HG03460 (cell line): ENCODE measurements around the gene CX3CL1.
"Not testable (repeated sequence)": the region's sequence is repeated elsewhere in the genome, so short reads cannot be mapped to it uniquely, and the experiment has no call there.

Source experiments
- ATAC-seq: cut with Tn5 transposase; IDR thresholded peaks from one replicate; pipeline ENCODE4 v1.9.1; 2021; ENCODE audit not compliant: unreplicated experiment

Gene CX3CL1

DNA sequence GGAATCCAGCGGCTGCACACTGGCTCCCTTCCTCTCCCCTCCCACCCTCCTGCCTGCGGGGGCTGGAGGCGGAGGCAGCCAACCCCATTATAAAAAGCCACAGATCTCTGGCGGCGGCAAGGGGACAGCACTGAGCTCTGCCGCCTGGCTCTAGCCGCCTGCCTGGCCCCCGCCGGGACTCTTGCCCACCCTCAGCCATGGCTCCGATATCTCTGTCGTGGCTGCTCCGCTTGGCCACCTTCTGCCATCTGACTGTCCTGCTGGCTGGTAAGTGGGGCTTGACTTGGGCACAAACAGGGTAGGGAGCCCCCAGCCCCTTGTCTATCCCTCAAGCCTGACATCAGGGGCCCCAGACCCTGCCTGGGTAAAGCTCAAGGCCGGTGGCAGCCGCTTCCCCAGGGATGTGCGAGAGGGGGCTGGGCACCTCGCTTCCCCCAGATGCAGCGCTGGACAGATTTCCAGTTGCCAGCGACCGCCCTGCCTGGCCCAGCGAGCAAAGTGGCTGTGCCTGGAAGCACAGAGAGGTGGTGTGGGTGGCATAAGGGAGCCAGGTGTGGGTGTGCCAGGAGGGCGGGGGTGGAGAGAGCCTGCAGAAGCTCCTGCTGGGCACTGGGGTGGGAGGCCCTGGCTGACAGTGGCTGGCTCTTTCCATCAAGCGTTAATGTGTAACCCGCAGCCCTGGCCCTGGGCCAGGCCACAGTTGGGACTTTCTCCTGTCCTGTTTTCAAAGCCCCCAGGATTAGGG, at the start of gene CX3CL1:
TSS of gene CX3CL1 (plus strand) at position 119 of the 745 bp plus-strand sequence. CDS start at position 198, 79 bp downstream.
- no peak for ATAC-seq

DNA sequence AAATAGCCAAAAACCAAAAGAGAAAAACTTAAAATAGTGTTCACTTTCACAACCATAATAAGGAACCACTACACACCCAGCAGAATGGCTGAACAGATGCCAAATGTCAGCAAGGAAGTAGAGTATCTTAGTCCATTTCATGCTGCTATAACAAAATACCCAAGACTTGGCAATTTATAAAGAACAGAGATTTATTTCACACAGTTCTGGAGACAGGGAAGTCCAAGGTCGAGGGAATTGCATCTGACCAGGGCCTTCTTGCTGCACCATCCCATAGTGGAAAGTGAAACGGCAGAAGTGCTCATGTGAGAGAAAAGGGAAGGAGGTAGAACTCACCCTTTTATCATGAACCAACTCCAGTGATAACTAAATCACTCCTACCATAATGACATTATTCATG, 47.5 kb upstream of the CX3CL1 start:
- ATAC-seq: no peak

DNA sequence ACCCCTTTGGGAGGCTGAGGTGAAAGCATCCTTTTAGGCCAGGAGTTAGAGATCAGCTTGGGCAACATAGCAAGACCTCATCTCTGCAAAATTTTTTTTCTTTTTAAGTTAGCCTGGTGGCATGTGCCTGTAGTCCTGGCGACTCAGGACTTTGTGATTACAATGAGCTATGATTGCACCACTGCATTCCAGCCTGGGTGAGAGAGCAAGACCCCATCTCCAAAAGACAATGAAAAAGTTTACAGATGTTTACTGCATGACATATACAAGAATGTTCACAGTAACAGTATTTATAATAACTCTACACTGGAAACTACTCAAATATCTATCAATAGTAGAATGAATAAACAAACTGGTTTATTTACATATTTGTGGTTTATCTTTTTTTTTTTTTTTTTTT, 46.8 kb upstream of the CX3CL1 start:
- no peak for ATAC-seq

DNA sequence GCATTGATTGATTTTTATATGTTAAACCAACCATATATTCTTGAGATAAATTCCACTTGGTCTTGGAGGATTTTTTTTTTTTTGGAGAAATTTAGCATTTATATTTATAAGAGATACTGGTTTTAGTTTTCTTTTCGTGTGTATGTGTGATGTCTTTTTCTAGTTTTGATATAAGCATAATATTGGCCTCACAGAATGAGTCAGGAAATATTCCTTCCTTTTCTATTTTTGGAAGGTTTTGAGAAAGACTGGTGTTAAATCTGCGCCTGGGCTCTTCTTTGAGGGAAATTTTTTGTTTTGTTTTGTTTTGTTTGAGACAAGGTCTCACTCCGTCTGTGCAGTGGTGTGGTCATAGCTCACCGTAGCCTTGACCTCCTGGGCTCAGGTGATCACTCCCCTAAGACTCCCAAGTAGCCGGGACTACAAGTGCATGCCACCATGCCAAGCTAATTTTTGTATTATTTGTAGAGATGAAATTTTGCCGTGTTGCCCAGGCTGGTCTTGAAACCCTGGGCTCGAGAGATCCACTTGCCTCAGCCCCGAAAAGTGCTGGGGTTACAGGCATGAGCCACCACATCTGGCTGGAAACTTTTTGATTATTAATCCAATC, 42.5 kb upstream of the CX3CL1 start:
- no peak for ATAC-seq

DNA sequence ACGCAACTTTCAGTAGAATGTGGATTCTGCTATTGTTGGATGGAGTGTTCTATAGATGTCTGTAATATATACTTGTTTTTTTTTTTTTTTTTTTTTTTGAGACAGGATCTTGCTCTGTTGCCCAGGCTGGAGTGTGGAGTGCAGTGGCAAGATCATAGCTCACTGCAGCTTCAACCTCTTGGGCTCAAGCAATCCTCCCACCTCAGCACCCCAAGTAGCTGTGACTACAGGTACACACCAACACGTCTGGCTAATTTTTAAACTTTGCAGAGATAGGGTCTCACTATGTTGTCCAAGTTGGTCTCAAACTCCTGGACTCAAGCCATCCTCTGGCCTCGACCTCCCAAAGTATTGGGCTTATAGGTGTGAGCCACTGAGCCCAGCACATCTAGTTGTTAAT, 40.9 kb upstream of the CX3CL1 start:
- ATAC-seq: no peak

DNA sequence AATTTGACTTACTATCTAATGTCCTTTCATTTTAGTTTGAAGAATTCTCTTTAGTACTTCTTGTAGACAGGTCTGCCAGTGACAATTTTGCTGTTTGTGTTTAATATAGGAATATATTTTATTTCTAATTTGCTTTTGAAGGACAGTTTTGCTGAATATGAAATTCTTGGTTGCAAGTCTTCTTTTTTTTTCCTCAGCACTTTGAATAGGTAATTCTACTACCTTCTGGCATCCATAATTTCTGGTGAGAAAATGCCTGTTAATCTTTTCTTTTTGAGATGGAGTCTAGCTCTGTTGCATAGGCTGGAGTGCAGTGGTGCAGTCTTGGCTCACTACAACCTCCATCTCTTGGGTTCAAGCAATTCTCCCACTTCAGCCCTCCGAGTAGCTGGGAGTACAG, 38.9 kb upstream of the CX3CL1 start:
- ATAC-seq: no peak

DNA sequence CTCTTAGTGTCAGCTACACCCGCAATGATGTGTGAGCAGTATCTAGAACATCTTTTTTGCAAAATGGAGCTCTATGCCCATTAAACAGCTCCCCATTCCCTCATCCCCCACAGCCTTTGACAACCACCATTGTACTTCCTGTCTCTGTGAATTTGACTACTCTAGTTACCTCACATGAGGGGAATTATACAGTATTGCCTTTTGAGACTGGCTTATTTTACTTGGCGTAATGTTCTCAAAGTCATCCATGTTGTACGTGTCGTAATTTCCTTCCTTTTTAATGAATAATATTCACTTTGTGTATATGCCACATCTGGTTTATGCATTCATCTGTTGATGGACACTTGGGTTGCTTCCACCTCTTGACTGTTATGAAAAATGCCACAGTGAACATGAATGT, 36.9 kb upstream of the CX3CL1 start:
- ATAC-seq: no peak

DNA sequence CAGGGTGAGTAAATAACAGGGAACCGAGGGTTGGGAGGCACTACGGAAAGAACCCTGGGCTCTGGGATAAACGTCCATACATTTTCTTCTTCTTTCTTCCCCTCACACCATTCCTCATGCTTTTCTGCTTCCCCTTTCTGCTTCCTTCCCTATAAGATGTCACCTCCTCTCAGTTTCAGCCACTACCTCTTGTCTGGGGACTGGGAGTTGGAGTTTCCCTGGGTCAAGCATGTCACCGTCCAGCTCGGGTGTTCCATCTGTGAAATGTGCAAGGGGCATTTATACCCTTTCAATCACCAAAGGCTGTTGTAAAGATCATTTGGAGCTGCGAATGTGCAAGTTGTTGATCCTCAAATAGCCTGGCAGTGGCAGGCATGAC, 31.2 kb upstream of the CX3CL1 start:
- ATAC-seq: no peak

DNA sequence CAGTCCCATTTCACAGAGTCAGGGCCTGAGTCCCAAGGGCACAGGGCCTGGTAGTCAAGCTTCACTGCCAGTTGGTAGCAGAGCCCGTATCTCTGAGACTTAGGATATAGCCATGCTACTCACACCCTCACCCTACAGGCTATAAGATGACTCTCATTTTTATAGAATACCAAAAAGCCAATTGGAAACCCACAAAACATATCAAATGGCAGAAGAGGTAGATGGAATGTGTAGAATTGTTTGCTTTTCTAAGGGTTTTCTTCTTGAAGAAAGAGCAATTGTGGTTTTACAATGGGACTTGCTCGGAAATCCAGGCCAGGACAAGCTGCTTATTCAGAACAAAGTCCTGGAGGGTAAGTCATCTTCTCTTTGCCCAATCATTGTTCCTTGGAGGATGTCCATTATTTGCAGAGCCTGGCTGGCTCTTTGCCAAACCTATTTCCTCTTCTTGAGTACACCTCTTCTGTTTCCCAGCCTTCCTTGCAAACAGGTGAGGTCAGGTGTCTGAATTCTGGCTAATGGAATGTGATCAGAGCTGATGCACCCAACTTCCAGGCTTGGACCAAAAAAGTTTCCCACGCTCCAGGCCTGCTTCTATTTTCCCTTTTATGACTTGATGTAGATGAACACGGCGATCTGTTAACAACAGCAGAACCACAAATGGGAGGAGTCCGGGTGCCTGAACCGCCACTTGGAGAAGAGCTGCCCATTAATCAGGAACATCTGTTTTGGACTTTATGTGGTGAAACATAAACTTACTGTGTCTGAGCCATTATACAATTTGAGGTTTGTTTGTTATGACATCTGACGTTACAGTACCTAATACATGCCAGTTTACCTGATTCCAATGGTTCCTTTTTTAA, 30.6 kb upstream of the CX3CL1 start:
- no peak for ATAC-seq

DNA sequence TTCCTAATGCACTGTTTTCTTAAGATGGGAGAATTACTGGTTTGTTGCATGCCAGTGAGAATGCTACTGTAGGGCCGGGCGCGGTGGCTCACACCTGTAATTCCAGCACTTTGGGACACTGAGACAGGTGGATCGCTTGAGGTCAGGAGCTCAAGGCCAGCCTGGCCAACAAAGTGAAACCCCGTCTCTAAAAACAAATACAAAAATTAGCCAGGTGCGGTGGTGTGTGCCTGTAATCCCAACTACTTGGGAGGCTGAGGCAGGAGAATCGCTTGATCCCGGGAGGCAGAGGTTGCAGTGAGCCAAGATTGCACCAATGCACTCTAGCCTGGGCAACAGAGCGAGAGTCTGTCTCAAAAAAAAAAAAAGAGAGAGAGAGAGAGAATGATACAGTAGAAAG, 29.7 kb upstream of the CX3CL1 start:
- not testable (repeated sequence) for ATAC-seq

DNA sequence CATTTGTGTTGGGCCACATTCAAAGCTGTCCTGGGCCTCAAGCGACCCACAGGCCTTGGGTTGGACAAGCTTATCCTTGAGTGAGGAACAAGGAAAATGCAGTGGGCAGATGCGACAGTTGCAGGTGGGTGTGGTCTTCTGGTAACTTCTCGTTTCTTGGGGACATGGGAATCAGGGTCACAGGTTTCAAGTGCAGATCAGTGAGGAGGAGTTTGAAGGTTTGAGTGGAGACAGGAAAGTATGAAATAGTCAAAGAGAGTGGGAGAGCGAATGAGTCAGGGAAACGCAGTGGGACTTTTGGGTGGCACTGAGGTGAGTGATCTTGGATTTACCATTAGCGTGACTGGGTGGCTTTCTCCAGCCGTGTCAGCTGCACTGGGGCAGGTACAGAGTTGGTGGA, 29.1 kb upstream of the CX3CL1 start:
- ATAC-seq: no peak

DNA sequence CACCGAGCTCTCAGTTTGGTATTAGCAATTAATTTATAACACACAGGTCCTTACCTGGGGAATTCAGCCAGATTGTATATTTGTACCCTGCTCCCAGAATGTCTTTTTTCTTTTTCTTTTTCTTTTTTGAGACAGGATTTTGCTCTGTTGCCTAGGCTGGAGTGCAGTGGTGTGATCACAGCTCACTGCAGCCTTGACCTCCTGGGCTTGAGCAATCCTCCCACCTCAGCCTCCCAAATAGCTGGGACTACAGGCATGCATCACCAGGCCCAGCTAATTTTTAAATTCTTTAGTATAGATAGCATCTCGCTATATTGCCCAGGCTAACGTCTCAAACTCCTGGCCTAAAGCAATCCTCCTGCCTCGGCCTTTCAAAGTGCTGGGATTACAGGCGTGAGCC, 28.2 kb upstream of the CX3CL1 start:
- not testable (repeated sequence) for ATAC-seq

DNA sequence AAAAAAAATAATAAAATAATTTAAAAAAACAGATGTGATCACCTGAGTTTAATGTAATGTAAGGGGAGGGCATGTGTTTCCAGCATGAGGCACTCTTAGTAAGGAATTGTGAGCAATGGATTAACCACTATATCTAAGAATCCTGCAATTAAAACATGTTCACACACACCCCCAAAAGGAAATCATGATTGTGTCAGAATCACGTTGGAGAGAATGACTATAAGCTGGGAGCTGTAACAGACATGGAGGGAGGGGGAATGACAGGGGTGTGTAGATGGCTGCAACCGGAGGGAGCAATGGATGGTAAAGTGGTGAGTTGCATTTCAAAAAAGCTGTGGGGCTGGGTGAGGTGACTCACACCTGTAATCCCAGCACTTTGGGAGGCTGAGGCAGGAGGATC, 27.3 kb upstream of the CX3CL1 start:
- ATAC-seq: no peak

DNA sequence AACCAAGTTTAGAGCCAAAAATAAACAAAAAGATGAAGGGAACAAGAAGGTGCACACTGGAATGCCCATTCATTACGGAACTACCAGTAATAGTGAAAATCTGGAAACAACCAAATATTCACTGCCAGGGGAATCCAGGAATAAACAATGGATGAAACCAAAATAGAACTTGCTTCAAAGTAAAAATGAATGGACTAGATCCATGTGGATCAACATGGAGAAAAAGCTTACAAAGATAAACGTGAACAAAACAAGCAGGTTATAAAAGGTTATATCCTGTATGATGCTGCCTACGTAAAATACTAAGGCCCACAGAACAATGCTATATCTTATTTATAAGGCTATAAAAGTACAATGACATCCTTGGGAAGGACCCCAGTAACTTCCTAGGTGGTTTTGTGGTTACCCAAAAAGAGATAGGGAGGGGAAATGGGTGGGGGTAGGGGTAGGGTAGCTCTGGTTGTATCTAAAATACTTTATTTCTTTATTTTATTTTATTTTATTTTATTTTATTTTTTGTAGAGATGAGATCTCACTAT, 26.6 kb upstream of the CX3CL1 start:
- ATAC-seq: no peak

DNA sequence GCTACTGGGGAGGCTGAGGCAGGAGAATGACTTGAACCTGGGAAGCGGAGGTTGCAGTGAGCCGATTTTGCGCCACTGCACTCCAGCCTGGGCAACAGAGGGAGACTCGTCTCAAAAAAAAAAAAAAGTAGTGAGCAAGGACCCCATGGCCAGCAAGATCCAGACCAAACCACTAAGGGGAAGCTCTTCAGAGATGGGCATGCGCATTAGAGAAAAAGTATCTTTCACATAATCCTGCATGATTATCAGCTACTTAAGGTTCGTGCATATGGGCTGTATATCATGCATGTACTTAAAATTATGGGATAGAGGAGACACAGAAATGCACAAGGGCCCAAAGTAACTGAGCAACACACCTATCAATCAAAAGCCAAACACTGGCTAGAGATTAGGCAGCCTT, 24.4 kb upstream of the CX3CL1 start:
- ATAC-seq: no peak

DNA sequence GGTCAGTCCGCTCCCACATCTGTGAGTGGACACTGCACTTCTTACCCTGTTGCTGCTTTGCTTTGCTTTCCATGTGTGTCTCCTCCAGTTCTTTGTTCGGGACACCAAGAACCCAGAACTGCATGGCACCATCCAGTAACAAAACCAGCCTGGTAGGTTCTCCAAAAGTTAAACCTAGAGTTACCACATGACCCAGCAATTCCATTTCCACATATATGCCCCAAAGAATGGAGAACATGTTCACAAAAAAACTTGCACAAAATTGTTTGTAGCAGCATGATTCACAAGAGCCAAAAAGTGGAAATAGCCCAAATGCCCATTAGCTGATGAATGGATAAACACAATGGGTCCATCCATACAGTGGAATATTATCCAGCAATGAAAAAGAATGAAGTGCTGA, 24.0 kb upstream of the CX3CL1 start:
- no peak for ATAC-seq

DNA sequence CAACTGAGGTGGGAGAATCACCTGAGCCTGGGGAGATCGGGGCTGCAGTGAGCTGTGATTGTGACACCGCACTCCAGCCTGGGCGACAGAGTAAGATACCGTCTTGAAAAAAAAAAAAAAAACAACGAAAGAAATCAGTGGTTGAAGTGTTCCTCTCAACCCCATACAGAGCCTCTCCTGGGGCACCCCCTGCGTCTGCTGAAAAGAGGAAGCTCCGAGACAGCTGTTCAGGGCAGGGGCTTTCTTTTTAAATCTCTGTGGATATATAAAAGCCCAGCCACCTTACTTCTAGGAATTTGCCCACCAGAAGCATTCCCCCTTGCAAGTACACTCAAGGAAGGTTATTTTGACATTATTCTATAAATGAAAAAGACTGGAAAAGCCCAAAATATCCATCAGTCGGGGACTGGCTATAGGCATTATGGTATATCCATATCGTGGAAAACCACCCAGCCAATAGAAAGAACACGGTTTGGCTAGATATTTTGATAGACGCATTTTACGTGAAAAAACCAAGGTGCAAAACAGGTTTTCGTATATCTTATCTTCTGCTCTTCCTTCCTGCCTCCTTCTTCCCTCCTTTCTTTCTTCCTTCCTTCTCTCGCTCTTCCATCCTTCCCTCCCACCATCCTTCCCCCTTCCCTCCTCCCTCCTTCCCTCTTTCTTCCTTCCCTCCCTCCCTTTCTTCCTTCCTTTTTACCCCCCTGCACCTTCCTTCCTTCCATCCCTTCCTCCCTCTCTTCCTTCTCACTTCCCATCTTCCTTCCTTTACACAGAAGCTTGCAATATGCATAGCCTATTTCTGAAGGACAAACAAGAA, 22.9 kb upstream of the CX3CL1 start:
- ATAC-seq: peak; percentile 95

DNA sequence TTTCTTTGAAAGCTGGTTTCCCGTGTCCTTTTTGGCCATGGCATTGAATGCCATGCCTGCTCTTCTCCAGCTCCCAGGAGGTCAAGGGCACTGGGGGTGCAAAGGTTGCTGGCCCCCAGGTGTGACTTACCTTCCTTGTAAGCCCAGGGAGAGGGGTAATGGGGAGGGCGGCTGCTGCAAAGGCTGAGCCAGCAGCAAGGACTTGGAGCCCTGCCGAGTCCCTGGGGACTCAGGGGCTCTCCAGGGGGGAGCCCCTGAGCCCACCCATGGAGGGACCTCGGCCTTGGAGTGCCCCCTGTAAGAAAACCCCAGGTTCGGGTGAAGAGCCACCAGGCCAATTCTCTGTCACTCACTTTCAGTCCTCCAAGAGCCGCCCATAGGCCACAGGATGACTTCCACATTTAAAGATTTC, 19.6 kb upstream of the CX3CL1 start:
- ATAC-seq: no peak

DNA sequence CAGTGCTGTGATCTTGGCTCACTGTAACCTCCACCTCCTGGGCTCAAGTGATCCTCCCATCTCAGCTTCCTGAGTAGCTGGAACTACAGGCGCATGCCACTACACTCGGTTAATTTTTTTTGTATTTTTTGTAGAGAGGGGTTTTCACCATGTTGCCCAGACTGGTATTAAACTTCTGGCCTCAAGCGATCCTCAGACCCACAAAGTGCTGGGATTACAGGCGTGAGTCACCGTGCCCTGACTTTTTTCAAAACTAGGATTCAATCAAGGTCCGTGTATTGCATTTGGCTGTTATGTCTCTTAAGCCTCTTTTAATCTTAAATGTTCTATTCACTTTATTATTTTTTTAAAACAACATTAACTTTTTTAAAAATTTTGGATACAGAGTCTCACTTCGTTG, 18.0 kb upstream of the CX3CL1 start:
- no peak for ATAC-seq

DNA sequence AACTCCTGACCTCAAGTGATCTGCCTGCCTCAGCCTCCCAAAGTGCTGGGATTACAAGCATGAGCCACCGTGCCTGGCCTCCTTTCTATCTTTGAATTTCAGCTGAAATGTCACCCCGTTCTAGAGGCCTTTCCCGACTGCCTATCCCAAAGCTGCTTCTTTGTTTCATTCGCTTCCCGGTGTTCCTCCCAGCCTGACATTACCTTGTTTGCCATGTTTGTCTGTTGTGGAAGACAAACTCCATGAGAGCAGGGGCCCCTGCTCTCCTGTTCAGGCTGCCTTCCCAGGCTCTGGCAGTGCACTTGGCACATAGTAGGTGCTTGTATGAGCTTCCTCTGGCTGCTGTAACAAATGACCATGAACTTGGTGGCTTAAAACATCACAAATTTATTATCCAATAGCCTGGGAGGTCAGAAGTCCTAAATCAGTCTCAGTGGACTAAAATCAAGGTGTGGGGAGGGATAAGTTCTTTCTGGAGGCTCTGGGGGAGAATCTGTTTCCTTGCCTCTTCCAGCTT, 16.3 kb upstream of the CX3CL1 start:
- ATAC-seq: no peak

DNA sequence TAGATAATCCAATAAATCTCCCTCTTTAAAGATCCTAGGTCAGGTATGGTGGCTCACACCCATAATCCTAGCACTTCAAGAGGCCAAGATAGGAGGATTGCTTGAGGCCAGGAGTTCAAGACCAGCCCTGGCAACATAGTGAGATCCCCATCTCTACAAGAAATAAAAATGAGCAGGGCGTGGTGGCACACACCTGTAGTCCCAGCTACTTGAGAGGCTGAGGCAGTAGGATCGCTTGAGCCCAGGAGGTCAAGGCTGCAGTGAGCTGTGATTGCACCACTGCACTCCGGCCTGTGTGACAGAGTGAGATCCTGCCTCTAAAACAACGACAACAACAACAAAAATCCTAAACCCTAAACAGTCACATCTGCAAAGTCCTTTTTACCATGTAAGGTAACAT, 15.7 kb upstream of the CX3CL1 start:
- ATAC-seq: no peak
